PFSK-1 (cell line): ENCODE measurements around the gene TMEM132D.

Experiments used
- FOXP2 ChIP-seq: optimal IDR thresholded peaks from 2 replicates; pipeline ENCODE3; 2011; ENCODE audit warnings: borderline replicate concordance, control low read depth, inconsistent platforms; ENCODE audit not compliant: insufficient read depth; ENCODE audit errors: extremely low read length, extremely low read depth
- POLR2AphosphoS5 ChIP-seq: IDR thresholded peaks from 2 replicates; pipeline ENCODE4 v1.6.1; 2012; ENCODE audit warnings: low read depth, mild to moderate bottlenecking, control low read depth, low read length, moderate library complexity
- REST ChIP-seq, 2 experiments: IDR thresholded peaks; 2 replicates each; pipeline versions ENCODE4 v1.6.1 to v1.8.0; 2011 to 2012; ENCODE audit warnings: low read depth in 2 of 2, low read length in 2 of 2, control low read depth in 1 of 2, inconsistent platforms in 1 of 2, mild to moderate bottlenecking in 1 of 2, moderate library complexity in 1 of 2; ENCODE audit not compliant: insufficient read depth in 1 of 2
- SIN3A ChIP-seq: IDR thresholded peaks from 2 replicates; pipeline ENCODE4 v1.6.1; 2012; ENCODE audit warnings: mild to moderate bottlenecking, low read length, moderate library complexity, borderline replicate concordance; ENCODE audit not compliant: insufficient read depth
- TAF1 ChIP-seq: IDR thresholded peaks from 2 replicates; pipeline ENCODE4 v1.6.1; 2012; ENCODE audit warnings: low read length, control low read depth, borderline replicate concordance; ENCODE audit not compliant: insufficient read depth

Gene TMEM132D

GRCh38 chr12:129665414-129665813 is 238.4 kb downstream of the TMEM132D start:
- no peak for TF ChIP-seq SIN3A
- no peak for TF ChIP-seq POLR2AphosphoS5
- TF ChIP-seq FOXP2 = no peak
- no peak for TF ChIP-seq REST (IDR thresholded peaks at IDR 0.05; ENCODE audit: insufficient read depth in 1 of 2, low read depth in 2 of 2, low read length in 2 of 2)
- no peak for TF ChIP-seq TAF1

- TF ChIP-seq TAF1 (no peak), FOXP2 (no peak), REST (IDR thresholded peaks at IDR 0.05; ENCODE audit: insufficient read depth in 1 of 2, low read depth in 2 of 2, low read length in 2 of 2) (no peak), POLR2AphosphoS5 (no peak)
Observed at GRCh38 chr12:129662234-129662633, 241.6 kb downstream of the TMEM132D start.

GRCh38 chr12:129660946-129661345 is 242.9 kb downstream of the TMEM132D start:
- no peak for TF ChIP-seq TAF1
- TF ChIP-seq SIN3A = no peak
- no peak for TF ChIP-seq POLR2AphosphoS5
- no peak for TF ChIP-seq REST (IDR thresholded peaks at IDR 0.05; ENCODE audit: insufficient read depth in 1 of 2, low read depth in 2 of 2, low read length in 2 of 2)
- no peak for TF ChIP-seq FOXP2

- no peak for TF ChIP-seq SIN3A
- no peak for TF ChIP-seq TAF1
- TF ChIP-seq REST (IDR thresholded peaks at IDR 0.05; ENCODE audit: insufficient read depth in 1 of 2, low read depth in 2 of 2, low read length in 2 of 2) = no peak
- no peak for TF ChIP-seq FOXP2
- no peak for TF ChIP-seq POLR2AphosphoS5
Observed at GRCh38 chr12:129659961-129660622, 243.7 kb downstream of the TMEM132D start.

GRCh38 chr12:129657179-129657578 is 246.6 kb downstream of the TMEM132D start:
- TF ChIP-seq FOXP2 (no peak), TAF1 (no peak), SIN3A (no peak), REST (IDR thresholded peaks at IDR 0.05; ENCODE audit: insufficient read depth in 1 of 2, low read depth in 2 of 2, low read length in 2 of 2) (no peak), POLR2AphosphoS5 (no peak)
